ENCODE measurements around the gene SYNGR4.

Gene SYNGR4

DNA sequence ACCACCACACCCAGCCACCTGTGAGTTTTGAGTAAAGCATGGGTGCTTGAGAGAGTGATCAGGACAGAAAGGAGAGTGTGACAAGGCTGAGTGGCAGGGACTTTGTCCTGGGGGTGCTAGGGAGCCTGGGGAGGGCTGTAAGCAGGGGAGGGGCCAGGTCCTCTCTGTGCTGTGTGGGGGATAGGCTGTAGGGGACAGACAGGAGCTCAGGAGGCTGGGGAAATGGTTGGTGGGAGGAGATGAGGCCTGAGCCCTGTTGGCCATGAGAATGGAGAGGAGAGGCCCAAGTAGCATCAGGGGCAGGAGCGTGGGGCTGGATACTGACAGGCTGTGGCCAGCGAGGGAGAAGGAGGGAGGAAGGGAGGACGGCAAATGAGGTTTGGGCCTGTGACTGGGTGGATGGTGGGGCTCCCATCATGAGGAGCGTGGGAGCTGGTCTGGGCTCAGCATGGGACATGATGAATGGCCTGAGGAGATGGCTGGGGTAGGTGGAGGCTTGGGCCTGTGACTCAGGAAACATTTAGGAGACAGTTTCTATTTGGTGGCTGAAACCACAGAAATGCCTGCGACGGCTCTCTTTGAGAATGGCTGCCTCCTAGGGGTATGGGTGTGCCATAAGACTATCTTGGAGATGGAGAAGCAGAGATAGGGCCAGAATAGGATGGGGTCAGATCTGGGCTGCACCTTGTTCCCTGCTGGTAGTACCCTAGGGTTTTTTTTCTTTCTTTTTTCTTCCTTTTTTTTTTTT lies 54.3 kb downstream of the SYNGR4 start:
- in situ Hi-C loops (cut with HindIII; ENCODE audit: low pct_unique_long_range_greater_than_20kb, low sequenced_read_pairs) = no loop called here
- TF ChIP-seq JUND (IDR thresholded peaks at IDR 0.05; ENCODE audit: low read depth) = no peak
- no peak for DNase-seq (ENCODE audit: low read depth in 1 of 2, low spot score in 1 of 2)

DNA sequence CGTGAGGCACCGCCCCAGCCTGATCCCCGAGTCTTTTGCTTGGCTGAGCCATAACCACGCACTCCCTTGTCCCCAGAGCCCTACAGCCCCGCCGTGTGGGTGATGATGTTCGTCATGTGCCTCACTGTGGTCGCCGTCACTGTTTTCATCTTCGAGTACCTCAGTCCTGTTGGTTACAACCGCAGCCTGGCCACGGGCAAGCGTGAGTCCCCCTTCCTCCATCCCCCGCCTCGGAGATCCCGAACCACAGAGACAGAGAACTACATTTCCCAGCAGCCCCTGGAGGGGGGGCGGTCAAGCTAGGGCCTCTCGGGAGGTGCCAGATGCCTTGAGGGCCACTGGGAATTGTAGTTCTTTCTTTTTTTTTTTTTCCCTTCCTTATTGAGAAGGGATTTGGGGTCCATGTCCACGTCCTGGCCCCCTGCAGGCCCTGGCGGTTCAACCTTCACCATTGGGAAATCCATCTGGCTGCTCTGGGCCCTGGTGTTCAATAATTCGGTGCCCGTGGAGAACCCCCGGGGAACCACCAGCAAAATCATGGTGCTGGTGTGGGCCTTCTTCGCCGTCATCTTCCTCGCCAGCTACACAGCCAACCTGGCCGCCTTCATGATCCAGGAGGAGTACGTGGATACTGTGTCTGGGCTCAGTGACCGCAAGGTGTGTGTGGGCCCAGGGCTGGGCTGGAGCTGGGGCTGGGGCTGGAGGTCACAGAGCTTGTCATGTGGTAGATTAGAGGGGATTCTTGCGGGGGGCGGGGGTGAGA lies 55.2 kb downstream of the SYNGR4 start:
- peak in 1 of 2 experiments; percentile 60 for DNase-seq (ENCODE audit: low read depth in 1 of 2, low spot score in 1 of 2)
- TF ChIP-seq JUND (IDR thresholded peaks at IDR 0.05; ENCODE audit: low read depth) = no peak
- in situ Hi-C loops (cut with HindIII; ENCODE audit: low pct_unique_long_range_greater_than_20kb, low sequenced_read_pairs) = no loop called here

DNA sequence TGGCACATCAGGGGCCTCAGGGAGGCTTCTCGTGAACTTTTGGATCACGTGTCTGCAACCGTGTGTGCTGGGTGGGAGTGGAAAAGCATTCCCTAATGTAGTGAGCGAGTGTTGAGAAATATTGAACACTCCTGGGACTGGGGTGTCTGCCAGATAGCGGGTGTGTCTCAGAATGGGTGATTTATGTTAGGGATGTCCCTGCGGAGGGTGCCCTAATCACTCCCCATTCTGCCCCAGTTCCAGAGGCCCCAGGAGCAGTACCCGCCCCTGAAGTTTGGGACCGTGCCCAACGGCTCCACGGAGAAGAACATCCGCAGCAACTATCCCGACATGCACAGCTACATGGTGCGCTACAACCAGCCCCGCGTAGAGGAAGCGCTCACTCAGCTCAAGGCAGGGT lies 57.4 kb downstream of the SYNGR4 start:
- in situ Hi-C loops (cut with HindIII; ENCODE audit: low pct_unique_long_range_greater_than_20kb, low sequenced_read_pairs) = no loop called here
- no peak for DNase-seq (ENCODE audit: low read depth in 1 of 2, low spot score in 1 of 2)

DNA sequence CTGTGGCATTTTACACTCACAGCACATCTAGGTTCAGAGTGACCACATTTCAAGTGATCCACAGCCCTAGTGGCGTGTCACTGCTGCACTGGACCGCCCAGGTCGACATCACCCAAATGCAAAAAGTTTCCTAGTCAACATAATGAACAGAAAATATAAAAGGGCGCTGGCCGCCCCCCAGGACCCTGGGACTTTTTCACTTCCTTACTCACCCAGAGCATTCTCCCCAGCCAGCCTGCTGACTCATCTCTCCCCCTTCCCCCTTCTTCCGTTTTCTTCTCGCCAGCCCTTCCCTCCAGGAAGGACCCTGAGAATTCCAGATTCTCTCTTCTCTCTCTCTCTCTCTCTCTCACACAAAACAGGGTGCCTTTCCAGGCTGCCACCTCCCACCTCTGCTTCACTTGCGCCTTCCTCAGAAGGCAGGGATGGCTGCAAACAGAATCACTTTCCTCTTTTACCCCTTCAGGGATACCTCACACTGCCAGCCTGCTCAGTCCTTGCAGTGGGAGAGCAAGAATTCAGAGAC lies 60.6 kb downstream of the SYNGR4 start:
- TF ChIP-seq JUND (IDR thresholded peaks at IDR 0.05; ENCODE audit: low read depth) = no peak
- DNase-seq (ENCODE audit: low read depth in 1 of 2, low spot score in 1 of 2) = no peak
- in situ Hi-C loops (cut with HindIII; ENCODE audit: low pct_unique_long_range_greater_than_20kb, low sequenced_read_pairs) = no loop called here

More for the DNA sequence above, 57.4 kb downstream of the SYNGR4 start:
- no peak for TF ChIP-seq JUND (IDR thresholded peaks at IDR 0.05; ENCODE audit: low read depth)
